Activated T-cell treated with anti-CD3 and anti-CD28 coated beads, Interleukin-2, amount 50 U/mL, for 4 hours (primary cell): ENCODE measurements around the gene C10orf62. TPM values are rescaled to one million over a fixed set of nuclear protein-coding genes. Genes with fewer than 3 reads are reported as not detected.
"Not testable (repeated sequence)": the region's sequence is repeated elsewhere in the genome, so short reads cannot be mapped to it uniquely, and the experiment has no call there.

Source experiments
- ATAC-seq, 2 donors: fragments of 200-7000 bp; cut with Tn5 transposase; one replicate each; pipeline ENCODE4 v1.10.0; 2021
- DNase-seq: peaks from one replicate; pipeline ENCODE4 v3.0.0-alpha.2; 2020
- H3K27me3 Mint-ChIP-seq: one replicate; pipeline ENCODE4 v1.8.0; 2021; ENCODE audit warnings: low read depth, mixed read lengths
- H3K36me3 Mint-ChIP-seq: one replicate; pipeline ENCODE4 v1.8.0; 2022; ENCODE audit warnings: mixed read lengths; ENCODE audit not compliant: insufficient read depth
- H3K4me1 Mint-ChIP-seq: one replicate; pipeline ENCODE4 v1.8.0; 2021; ENCODE audit warnings: low read depth, mixed read lengths
- H3K4me3 Mint-ChIP-seq: one replicate; pipeline ENCODE4 v1.8.0; 2021; ENCODE audit warnings: mild to moderate bottlenecking, moderate library complexity, mixed read lengths
- H3K9me3 Mint-ChIP-seq: one replicate; pipeline ENCODE4 v1.8.0; 2021; ENCODE audit warnings: mixed read lengths
- total RNA-seq, 3 donors: library from RNA; stranded (reverse); gene quantifications; one replicate each; pipeline ENCODE4 v1.2.1, GENCODE V29; 2021

C10orf62 gene
- total RNA-seq, 3 donors from 2014 or later: not detected

GRCh38 chr10:97573021-97573420 lies 16.5 kb upstream of the C10orf62 start:
- no peaks in the 10 kb centered on the region for H3K36me3 Mint-ChIP-seq
- DNase-seq (no peak), ATAC-seq (no peak)
- H3K4me1 Mint-ChIP-seq: no peaks in the 10 kb centered on the region
- peaks cover 2% of the 10 kb centered on the region for H3K27me3 Mint-ChIP-seq
- no peak overlapping the region for H3K4me3 Mint-ChIP-seq
- H3K9me3 Mint-ChIP-seq: no peaks in the 10 kb centered on the region

DNA sequence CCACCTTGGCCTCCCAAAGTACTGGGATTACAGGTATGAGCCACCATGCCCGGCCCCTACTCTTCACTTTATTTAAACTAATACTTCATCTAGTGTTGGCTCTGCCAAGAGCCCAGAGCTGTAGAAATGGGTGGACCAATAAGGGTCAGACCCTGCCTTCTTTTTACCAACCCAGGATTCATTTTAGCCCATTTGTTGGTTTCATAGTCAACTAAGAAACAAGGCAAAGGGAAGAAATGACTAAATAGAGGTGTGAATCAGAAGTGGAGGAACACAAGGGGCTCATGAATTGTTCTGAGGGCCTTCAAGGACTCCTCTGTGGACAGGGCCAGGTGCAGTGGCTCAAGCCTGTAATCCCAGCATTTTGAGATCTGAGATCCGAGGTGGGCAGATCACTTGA lies 15.8 kb upstream of the C10orf62 start:
- Mint-ChIP-seq H3K9me3 (no peaks in the 10 kb centered on the region), H3K4me3 (no peak overlapping the region), H3K4me1 (no peaks in the 10 kb centered on the region), H3K27me3 (peaks cover 2% of the 10 kb centered on the region), H3K36me3 (no peaks in the 10 kb centered on the region)
- DNase-seq: no peak
- no peak for ATAC-seq

DNA sequence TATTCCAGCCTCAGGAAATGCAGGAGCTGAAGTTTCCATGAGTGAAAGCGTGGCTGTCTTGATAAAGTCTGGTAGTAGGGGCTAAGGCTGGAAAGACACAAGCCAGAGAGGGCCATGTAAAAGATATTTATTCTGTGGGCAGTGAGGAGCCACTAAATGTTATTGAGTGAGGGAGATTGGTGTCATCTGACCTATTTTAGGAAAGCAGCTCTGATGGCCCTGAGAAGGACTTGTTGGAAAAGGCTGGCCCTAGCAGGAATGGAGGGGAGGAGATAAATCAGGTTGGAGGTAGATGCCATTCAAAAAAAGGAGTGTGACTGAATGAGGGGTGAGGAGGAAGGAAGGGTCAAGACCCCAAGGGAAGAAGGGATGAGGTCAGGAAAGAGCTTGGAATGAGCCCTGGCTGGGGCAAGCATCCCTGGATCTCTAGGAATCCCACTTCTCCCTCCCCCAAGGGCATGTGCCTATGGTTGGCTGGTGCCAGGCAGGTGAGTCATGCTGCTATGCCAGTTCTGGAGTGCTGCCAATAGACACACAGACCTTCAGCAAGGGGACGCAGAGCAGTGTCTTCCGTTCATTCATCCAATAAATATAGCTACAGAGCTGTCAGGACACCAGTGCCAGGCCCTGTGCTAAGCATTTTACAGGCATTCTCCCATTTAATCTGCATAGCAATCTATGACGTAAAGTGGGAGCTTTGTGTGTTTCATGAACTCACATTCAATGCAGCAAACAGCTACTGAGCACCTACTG lies 15.0 kb upstream of the C10orf62 start:
- DNase-seq (no peak), ATAC-seq (no peak)
- no peaks in the 10 kb centered on the region for H3K9me3 Mint-ChIP-seq
- H3K4me3 Mint-ChIP-seq: no peak overlapping the region
- H3K4me1 Mint-ChIP-seq: no peaks in the 10 kb centered on the region
- H3K36me3 Mint-ChIP-seq: no peaks in the 10 kb centered on the region
- peaks cover 2% of the 10 kb centered on the region for H3K27me3 Mint-ChIP-seq

- no peak for ATAC-seq
Measured at GRCh38 chr10:97575127-97575668, 14.3 kb upstream of the C10orf62 start.

GRCh38 chr10:97576487-97576886 lies 13.0 kb upstream of the C10orf62 start:
- H3K4me3 Mint-ChIP-seq, H3K4me1 Mint-ChIP-seq, ATAC-seq, H3K9me3 Mint-ChIP-seq, H3K36me3 Mint-ChIP-seq, DNase-seq, H3K27me3 Mint-ChIP-seq: not testable (repeated sequence)

More at GRCh38 chr10:97575127-97575668, 14.3 kb upstream of the C10orf62 start:
- Mint-ChIP-seq H3K9me3 (no peaks in the 10 kb centered on the region), H3K4me3 (no peak overlapping the region), H3K4me1 (no peaks in the 10 kb centered on the region), H3K27me3 (peaks cover 6% of the 10 kb centered on the region), H3K36me3 (no peaks in the 10 kb centered on the region)
- DNase-seq: no peak

GRCh38 chr10:97577701-97578100 lies 11.8 kb upstream of the C10orf62 start:
- no peaks in the 10 kb centered on the region for H3K36me3 Mint-ChIP-seq
- ATAC-seq (no peak), DNase-seq (no peak)
- peaks cover 6% of the 10 kb centered on the region for H3K27me3 Mint-ChIP-seq
- no peaks in the 10 kb centered on the region for H3K9me3 Mint-ChIP-seq
- H3K4me3 Mint-ChIP-seq: no peak overlapping the region
- H3K4me1 Mint-ChIP-seq: no peaks in the 10 kb centered on the region

GRCh38 chr10:97578171-97578844 lies 11.2 kb upstream of the C10orf62 start:
- no peak for ATAC-seq
- no peaks in the 10 kb centered on the region for H3K4me1 Mint-ChIP-seq
- no peaks in the 10 kb centered on the region for H3K9me3 Mint-ChIP-seq
- no peak for DNase-seq
- H3K36me3 Mint-ChIP-seq: no peaks in the 10 kb centered on the region
- peaks cover 6% of the 10 kb centered on the region for H3K27me3 Mint-ChIP-seq
- H3K4me3 Mint-ChIP-seq: no peak overlapping the region

- Mint-ChIP-seq H3K4me3 (no peak overlapping the region), H3K4me1 (no peaks in the 10 kb centered on the region), H3K36me3 (no peaks in the 10 kb centered on the region), H3K27me3 (peaks cover 6% of the 10 kb centered on the region), H3K9me3 (no peaks in the 10 kb centered on the region)
- ATAC-seq (no peak), DNase-seq (no peak)
Measured at GRCh38 chr10:97580421-97581367, 8.8 kb upstream of the C10orf62 start.

GRCh38 chr10:97582169-97582568 lies 7.4 kb upstream of the C10orf62 start:
- H3K36me3 Mint-ChIP-seq: no peaks in the 10 kb centered on the region
- no peak overlapping the region for H3K4me3 Mint-ChIP-seq
- no peaks in the 10 kb centered on the region for H3K9me3 Mint-ChIP-seq
- DNase-seq (no peak), ATAC-seq (no peak)
- H3K4me1 Mint-ChIP-seq: no peaks in the 10 kb centered on the region
- H3K27me3 Mint-ChIP-seq: peaks cover 6% of the 10 kb centered on the region

- H3K27me3 Mint-ChIP-seq: peaks cover 3% of the 10 kb centered on the region
- no peak overlapping the region for H3K4me3 Mint-ChIP-seq
- no peak for DNase-seq
- no peak for ATAC-seq
- H3K9me3 Mint-ChIP-seq: no peaks in the 10 kb centered on the region
- H3K4me1 Mint-ChIP-seq: no peaks in the 10 kb centered on the region
- H3K36me3 Mint-ChIP-seq: no peaks in the 10 kb centered on the region
Measured at GRCh38 chr10:97583476-97583875, 6.0 kb upstream of the C10orf62 start.

- Mint-ChIP-seq H3K4me1 (no peaks in the 10 kb centered on the region), H3K9me3 (no peaks in the 10 kb centered on the region), H3K4me3 (no peak within 1 kb of the TSS), H3K36me3 (no peaks in the 10 kb centered on the region), H3K27me3 (peaks cover 3% of the 10 kb centered on the region)
- ATAC-seq (no peak), DNase-seq (no peak)
Measured at GRCh38 chr10:97584060-97584797, 5.3 kb upstream of the C10orf62 start, which contains the start of gene HOGA1. HOGA1 (plus strand) TSS chr10:97584389; CDS start chr10:97584704, 315 bp downstream.

GRCh38 chr10:97584798-97585438 lies 4.6 kb upstream of the C10orf62 start:
- no peak for ATAC-seq

DNA sequence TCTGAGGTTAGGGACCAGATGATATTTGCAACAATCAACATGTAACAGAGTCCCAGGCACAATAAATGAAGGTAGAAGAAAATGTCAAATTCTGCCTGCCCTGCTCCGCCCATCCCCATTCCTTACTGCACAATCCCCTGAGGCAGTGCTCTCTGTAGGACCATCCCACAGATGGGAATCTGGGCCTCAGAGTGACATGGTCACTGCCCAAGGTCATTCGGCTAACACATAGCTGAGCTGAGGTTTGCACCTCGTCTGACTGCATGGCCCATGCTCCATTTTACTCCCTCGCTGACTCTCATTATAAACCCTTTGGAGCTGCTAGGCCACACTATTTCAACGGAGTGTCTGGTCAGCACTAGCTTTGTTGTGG lies 4.1 kb upstream of the C10orf62 start:
- Mint-ChIP-seq H3K4me3 (no peak overlapping the region), H3K9me3 (no peaks in the 10 kb centered on the region), H3K4me1 (peaks cover under 1% of the 10 kb centered on the region), H3K27me3 (no peaks in the 10 kb centered on the region), H3K36me3 (no peaks in the 10 kb centered on the region)
- DNase-seq (no peak), ATAC-seq (no peak)

More at GRCh38 chr10:97584798-97585438, 4.6 kb upstream of the C10orf62 start:
- no peak overlapping the region for H3K4me3 Mint-ChIP-seq
- H3K27me3 Mint-ChIP-seq: peaks cover 1% of the 10 kb centered on the region
- no peak for DNase-seq
- H3K36me3 Mint-ChIP-seq: no peaks in the 10 kb centered on the region
- H3K4me1 Mint-ChIP-seq: no peaks in the 10 kb centered on the region
- no peaks in the 10 kb centered on the region for H3K9me3 Mint-ChIP-seq
